ENCODE data around the gene FUT8.

The FUT8 gene

DNA sequence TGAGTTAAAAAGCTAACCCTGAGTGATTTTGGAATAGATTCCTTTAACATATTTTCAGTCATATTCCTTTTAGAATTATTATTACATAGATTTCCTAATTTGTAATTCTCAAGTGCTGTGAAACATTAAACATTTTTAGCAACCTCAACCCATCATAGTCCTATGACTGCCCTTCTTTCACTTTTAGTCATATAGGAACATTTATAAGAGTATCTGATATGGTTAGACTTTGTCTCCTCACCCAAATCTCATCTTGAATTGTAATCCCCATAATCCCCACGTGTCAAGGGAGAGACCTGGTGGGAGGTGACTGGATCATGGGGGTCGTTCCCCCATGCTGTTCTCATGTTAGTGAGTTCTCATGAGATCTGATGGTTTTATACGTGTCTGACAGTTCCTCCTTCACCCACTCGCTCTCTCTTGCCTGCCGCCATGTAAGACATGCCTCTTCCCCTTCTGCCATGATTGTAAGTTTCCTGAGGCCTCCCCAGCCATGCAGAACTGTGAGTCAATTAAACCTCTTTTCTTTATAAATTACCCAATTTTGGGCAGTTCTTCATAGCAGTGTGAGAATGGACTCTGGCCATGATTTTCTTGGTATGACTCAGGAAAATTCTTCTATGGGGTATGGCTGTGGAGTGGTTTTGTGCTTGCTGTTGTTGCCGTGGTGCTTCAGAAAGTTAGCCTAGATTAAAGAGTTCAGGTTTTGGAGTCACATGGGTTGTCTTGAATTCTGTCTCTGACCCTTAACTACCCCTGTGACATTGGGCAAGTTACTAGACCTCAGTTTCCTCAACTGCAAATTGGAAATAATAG is 83.9 kb downstream of the FUT8 start:
- no peak for DNase-seq

DNA sequence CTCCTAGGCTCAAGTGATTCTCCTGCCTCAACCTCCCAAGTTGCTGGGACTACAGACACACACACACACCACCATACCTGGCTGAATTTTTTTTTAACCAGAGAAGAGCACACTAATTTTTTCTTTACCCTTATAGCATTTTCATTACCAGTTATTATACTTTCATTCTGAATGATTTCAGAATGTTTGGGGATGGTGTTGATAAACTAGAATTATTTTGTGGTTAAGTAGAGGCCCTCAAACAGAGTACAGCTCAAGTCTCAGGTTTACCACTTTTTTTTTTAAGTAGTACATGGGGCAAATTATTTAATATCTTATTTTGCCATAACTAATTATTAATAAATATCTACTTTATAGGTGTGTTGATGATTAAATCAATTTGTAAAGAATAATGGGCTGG is 86.6 kb downstream of the FUT8 start:
- no peak for DNase-seq

DNA sequence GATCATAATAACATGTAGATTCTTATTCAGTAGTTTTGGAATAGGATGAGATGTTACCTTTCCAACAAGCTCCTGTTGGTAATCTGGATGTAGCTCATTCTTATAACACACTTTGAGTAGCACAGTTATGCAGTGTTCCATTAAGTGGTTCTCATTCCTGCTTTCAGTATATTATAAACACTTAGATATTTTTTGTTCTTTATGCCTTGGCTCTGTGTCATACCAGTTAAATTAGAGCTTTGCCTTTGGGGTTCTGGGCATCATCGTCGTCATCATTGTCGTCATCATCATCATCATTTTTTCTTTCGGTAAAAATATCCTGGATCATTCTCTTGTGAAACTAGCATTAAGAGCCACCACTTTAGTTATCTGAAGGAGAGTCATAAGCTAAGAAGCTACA is 87.5 kb downstream of the FUT8 start:
- no peak for DNase-seq

DNA sequence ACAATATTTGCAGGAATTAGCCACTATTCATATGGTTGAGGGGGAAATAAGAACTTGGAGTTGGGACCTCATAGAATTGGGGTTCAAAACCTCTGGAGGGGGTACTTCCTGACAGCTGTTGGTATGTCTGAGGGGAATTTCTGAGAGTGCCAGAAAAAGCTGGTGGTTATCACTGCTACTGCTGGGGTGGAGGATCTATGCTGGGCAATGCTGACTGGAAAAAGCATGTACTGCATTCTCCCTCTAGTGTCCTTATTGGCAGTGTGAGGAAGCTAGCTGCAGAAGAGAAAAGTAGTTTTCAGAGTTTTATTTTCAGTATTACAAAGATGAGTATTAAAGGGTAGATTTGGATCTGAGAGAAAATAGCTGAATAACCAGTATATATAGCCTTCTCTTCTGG is 88.8 kb downstream of the FUT8 start:
- DNase-seq = no peak

DNA sequence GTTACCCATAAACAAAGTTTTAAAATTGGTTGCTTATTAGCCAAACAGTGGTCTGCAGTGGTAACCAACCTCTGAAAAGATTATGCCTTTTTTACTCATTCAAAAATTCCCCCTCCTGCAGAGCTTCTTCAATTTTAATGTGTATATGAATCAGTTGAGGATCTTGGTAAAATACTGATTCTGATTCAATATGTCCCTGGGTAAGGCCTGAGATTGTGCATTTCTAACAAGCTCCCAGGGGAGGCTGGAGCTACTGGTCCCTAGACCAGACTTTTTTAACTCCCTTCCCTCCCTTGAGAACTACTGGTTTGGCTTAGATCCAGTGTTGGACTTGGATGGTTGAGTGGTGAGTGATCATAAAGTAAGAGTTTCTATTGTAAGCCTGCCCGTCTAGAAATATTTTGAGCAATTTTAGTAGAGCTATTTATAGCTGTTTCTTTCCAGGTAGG is 90.2 kb downstream of the FUT8 start:
- no peak for DNase-seq

DNA sequence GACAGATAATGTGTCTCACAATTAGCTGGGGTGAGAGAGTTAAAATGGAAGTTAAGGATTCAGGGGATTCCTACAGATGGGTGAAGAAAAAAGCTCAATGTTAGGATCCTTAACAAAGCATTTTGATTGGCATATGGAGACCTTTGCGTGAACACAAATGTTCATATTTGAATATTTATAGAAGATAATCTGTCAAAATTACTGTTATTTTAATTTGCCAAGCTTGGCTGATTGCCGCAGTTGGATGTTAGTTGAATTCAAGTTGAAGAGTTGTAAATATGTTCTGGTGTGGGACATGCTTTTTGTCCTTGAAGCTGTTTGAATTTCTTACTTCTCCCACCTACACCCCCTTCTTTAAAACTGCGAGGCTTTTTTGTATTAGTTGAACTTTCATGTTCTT is 91.2 kb downstream of the FUT8 start:
- no peak for DNase-seq

DNA sequence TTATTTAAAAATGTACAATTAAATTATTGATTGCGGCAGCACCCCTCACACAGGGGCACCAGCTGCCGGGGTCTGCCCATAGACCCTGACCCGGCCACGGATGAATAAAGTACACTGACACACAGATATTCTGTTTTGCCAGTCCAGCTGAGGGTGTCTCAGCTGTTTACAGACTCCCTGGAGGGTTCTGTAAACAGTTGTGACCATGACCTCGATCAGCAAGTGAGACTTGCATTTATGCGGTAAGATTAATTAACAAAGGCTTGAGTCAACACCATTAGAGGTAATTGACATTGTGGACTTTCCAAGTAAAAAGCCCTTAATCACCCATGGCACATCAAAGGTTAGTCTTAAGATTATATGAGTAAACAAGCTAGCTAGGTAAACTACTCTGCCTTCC is 94.3 kb downstream of the FUT8 start:
- DNase-seq = no peak

DNA sequence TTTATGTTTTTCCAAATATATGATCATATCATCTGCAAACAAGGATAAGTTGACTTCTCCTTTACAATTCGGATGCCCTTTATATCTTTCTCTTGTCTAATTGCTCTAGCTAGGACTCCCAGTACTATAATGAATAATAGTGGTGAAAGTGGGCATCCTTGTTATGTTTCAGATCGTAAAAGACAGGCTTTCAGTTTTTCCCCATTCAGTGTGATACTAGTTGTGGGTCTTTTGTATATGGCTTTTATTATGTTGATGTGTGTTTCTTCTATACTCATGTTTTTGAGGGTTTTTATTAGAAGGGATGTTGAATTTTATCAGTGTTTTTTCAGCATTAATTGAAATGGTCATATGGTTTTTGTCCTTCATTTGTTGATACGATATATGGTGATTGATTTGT is 97.3 kb downstream of the FUT8 start:
- no peak for DNase-seq

DNA sequence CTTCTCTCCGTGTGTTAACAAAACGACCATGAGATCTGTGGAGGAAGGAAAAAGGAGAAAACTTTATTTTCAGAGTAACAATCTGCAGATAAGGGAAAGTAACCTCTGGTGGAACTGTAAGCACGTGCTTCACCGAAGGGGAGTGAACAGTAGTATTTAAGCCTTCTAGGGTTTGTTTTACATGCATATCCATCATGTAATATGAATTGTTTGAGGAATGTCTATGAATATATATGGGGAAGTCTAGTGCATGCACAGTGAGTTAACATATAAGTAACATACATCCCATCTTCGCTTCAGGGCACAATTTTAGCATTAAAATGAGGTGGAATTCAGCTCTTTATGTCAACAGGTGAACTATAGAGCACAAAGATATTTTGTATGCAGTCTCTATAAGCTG is 101.1 kb downstream of the FUT8 start:
- DNase-seq = no peak

DNA sequence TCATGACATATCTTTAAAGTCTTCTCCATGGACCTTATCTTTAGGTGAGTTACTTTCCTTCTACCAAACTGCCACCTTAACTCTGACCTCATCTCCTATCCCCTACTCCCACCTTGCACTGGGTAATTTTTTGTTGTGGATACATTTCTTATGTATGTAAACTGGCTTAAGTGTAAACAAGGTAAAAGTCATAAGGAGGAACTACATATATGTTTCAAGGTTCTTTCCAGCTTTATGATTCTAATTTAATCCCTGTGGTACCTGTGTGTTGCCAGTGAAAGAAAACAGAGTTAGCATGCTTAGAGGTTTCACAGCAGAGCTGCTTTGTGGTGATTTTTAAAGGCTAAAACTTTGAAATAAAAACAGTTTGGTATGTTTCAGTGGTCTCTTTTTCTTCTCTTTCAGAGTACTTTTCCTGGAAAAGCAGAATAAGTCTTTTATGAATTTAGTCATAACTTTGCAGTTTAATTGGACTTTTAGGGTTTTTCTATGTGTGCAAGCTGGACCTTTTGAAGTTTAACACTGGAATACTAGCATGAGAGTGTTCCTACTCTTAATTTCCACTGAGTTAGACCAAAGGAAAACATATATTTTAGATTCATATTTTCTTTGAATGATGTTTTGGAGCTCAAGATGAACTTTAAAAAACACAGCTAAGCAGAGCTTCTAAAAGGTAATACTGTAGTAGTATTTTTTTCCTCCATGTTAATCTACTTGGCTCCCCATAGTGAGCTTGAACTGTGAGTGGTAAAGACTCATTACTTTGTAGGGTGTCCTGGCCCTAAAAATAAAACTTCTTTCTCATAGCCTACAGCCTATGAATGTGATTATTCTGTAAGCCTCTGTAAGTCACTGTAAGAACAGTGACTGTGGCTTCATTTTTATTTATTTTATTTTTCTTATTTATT is 105.4 kb downstream of the FUT8 start:
- DNase-seq = no peak

DNA sequence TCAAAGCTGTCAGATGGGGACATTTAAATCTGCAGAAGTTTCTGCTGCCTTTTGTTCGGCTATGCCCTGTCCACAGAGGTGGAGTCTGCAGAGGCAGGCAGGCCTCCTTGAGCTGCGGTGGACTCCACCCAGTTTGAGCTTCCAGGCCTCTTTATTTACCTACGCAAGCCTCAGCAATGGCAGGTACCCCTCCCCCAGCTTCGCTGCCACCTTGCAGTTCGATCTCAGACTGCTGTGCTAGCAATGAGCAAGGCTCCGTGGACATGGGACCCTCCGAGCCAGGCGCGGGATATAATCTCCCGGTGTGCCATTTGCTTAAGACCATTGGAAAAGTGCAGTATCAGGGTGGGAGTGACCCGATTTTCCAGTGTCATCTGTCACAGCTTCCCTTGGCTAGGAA is 115.5 kb downstream of the FUT8 start:
- DNase-seq = no peak

DNA sequence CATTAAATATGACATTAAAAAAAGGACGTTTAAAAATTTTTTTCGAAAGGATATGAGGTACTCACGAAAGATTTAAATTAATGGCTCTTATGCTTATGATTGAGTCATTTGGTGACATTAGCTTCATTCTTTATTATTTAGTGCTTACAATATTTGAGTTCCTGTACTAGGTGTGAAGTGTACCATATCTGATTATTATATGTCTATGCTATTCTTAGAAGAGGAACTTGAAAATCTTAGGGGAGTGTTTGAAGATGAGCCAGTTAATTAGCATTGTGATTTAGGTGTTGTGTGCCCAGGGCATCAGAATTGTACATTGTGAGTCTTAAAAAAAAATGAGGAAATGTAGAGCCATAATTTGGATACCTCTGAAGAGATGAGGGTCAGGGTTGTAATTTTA is 118.6 kb downstream of the FUT8 start:
- DNase-seq = no peak

DNA sequence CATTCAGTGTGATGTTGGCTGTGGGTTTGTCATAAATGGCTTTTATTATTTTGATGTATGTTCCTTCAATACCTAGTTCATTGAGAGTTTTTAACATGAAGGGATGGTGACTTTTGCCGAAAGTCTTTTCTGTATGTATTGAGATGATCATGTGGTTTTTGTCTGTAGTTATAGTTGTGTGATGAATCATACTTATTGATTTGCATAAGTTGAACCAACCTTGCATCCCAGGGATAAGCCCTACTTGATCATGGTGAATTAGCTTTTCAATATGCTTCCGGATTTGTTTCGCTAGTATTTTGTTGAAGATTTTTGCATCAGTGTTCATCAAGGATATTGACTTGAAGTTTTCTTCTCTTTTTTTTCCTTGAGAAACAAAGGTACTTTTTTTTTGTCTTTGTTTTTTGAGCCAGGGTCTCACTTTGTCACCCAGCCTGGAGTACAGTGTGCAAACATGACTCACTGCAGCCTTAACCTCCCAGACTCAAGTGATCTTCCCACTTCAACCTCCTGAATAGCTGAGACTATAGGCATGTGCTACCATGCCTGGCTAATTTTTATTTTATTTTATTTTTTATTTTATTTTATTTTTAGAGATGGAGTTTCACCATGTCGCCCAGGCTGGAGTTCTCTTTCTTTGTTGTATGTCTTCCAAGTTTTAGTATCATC is 121.3 kb downstream of the FUT8 start:
- DNase-seq = no peak

DNA sequence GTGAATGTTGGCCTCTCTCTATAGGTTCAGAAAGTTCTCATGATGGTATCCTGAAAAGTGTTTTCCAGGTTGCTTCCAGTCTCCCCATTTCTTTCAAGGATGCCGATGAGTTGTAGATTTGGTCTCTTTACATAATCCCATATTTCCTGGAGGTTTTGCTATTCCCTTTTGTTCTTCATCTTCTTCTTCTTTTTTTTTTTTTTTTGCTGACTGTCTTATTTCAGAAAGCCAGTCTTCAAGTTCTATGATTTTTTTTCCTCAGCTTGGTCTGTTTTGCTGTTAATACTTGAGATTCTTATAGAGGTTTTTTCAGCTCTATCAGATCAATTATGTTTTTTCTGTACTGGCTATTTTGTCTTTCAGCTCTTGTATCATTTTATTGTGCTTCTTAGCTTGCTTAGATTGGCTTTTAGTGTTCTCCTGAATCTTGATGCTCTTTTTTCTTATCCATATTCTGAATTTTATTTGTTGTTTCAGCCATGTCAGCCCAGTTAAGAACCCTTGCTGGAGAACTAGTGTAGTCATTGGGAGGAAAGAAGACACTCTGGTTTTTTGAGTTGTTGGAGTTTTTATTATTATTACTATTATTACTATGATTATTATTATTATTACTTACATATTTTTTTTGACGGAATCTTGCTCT is 124.4 kb downstream of the FUT8 start:
- no peak for DNase-seq

DNA sequence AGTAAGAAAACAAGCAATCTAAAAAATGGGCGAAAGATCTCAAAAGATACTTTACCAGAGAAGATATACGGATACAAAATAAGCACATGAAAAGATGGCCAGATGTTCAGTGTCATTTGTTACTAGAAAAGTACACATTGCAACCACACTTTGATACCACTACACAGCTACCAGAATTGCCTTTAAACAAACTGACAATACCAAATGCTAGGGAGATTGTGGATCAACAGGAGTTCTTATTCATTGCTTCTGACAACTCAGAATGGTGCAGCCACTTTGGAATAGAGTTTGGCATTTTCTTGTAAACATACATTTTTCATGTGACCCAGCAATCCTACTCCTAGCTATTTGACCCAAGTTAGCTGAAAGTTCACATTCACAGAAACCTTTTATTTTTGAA is 136.3 kb downstream of the FUT8 start:
- DNase-seq = no peak

DNA sequence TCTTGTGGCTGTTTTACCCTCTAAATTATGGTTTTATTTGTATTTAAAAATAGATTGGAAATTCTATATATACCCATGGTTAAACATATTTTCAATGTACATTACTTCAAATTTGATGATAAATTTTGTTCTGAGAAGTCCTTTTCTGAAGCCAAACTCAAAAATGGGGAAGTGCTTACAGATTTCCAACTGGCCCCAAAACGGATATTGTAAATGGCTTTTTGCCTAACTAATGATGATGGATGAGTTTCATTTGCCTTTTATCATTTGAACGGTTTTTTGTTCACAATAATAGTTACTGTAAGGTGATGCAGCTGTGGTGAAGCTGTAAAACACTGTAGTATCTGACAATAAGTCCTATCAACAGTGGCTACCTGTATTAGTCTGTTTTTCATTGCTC is 136.9 kb downstream of the FUT8 start:
- no peak for DNase-seq

DNA sequence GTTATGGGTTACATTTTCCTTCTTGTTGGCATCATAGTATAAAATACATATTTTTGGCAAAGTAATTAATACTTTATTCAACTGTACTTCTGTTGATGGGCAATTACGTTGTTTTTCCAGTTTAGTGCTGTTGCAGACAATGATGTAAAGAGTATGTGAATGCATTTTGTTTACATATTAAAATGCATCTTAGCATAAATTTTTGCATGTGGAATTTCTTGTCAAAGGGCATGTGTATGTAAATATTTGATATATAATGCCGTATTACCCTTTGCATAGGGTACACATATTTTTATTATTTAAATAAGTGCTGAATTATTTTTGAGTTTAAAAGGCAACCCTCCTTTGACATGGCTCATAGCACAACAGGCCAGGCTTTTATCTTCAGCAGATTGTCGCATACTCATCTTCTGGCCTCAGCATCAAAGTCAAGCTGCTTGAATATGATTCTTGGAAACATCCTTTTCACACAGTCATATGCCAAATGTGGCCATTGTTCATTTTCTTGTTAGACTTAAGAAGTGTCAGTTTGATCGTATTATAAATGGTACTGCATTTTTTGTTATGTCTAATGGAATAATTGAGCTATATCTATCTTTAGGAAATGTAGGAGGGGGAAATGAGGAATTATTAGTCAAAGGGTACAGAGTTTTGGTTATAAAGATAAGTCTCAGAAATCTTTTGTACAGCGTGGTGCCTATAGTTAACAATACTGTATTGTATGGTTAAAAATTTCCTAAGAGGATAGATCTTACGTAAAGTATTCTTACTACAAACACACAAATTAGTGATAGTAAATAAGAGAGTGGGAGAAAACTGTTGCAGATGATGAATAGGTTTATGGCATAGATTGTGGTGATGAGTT is 138.5 kb downstream of the FUT8 start:
- no peak for DNase-seq

DNA sequence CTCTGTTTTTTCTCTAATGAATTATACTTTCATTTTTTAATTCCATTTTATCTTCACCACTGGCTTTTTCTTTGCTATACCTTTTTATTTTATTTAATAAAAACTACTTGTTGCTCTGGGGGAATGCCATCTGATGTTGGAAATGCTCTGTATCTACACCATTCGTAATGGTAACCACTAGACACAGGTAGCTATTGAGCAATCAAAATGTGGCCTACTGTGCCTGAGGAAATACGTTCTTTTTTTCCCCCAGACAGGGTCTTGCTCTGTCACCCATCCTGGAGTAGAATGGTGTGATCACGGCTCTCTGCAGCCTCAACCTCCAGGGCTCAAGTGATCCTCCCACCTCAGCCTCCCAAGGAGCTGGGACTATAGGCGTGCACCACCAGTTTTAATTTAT is 140.2 kb downstream of the FUT8 start:
- DNase-seq = no peak

DNA sequence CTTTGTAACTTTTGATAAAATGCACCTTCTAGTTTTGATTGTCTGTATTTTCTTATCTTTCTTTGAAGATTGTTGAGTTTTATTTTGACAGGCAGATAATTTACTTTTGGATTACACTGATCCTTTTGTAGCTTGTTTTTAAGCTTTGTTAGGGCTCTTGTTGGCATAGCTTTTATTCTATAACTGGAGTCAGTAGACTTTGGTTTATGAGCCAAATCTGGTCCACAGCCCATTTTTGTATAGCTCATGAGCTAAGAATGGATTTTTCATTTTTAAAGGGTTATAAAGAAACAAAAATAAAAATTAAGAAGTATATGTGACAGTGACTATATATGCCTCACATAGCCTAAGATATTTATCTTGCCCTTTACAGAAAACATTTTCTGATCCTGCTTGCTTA is 142.3 kb downstream of the FUT8 start:
- DNase-seq = no peak

DNA sequence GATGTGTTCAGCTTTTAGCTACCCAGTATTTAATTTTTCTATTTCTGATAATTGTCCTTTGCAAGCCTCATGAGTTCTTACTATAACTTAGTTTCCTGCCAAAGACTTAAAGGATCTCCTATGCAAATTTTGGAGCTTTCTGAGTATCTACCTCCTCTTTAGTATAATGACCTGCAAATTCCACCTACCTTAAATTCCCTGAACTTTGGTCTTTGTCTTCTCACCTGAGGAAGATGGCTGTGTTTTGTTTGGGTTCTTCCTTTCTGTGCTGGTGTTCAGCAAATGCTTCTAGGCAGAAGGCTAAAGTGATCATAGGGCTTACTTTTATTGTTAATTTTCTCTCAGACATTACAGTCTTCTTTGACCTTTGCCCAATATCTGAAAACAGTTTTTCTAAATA is 142.8 kb downstream of the FUT8 start:
- DNase-seq = no peak

DNA sequence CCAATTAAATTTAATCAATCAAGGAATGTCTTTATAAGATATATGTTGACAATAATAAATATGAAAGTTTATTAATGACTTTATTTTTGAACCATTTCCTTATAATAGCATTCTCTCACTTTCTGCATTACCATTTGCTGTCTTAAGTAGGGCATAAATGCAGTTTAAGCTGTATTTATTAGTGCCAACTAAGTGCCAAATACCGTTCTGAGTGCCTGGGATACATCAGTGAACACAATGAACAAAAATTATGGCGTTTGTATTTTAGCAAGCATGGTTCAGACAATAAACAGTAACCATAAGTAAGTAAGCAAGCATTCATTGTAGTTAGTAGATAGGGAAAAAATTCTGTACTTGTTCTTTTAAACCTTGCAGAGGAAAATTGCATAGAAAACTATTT is 145.8 kb downstream of the FUT8 start:
- no peak for DNase-seq

All from T-helper 9 cell (primary cell).